Measurements from ENCODE around the gene PRDM2.
A peak's percentile ranks its signal among the peaks of the same experiment; 100 is the strongest.

The PRDM2 gene

DNA sequence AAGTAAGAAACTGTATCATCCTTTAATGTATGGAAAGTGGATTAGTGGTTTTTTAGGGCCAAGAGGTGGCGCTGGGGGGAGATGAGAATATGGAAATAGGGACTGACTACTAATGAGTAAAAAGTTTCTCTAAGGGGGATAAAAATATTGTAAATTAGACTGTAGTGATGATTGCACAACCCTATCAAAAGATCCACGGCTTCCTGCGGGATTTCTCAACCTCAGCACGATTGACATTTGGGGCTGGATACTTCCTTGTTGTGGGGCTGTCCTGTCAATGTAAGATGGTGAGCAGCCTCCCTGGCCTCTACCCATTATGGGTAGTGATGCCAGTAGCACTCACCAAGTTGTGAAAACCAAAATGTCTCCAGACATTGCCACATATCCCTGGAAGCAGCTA, 36.0 kb upstream of the PRDM2 start:
- no peak for TF ChIP-seq CTCF (IDR thresholded peaks at IDR 0.05; ENCODE audit: low read depth, low read length)
- Histone ChIP-seq H3K9me3 (ENCODE audit: severe bottlenecking) (peaks cover 3% of the 10 kb centered on the region), H3K4me3 (ENCODE audit: low read depth, low read length) (no peak overlapping the region), H3K36me3 (no peaks in the 10 kb centered on the region), H3K27ac (no peak overlapping the region), H3K27me3 (ENCODE audit: insufficient read depth, low read depth, severe bottlenecking) (no peaks in the 10 kb centered on the region)
- DNase-seq, result no peak

DNA sequence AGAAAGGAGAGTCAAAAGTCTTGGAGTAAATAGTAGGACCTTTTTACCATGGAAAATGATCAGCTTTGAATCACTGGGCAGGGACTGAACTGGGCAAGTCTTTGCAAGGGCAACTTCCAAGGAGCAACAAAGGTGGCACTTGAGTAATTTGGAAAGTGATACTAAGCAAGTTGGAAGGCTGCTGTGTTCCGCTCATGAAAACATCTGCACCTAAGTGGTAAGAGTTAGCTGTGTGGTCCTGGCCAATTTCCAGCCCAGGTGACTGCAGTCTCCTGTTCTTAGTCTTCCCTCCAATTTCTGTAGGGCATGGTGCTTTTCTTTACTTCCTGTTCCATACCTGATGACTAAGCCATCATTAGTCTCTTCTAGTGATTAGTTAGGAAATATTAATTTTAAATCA, 35.5 kb upstream of the PRDM2 start:
- H3K27ac ChIP-seq, result no peak overlapping the region
- no peak for TF ChIP-seq CTCF (IDR thresholded peaks at IDR 0.05; ENCODE audit: low read depth, low read length)
- no peak for DNase-seq
- peaks cover 3% of the 10 kb centered on the region for H3K9me3 ChIP-seq (ENCODE audit: severe bottlenecking)
- no peak overlapping the region for H3K4me3 ChIP-seq (ENCODE audit: low read depth, low read length)
- no peaks in the 10 kb centered on the region for H3K27me3 ChIP-seq (ENCODE audit: insufficient read depth, low read depth, severe bottlenecking)
- H3K36me3 ChIP-seq, result no peaks in the 10 kb centered on the region

GRCh38 chr1:13666317-13666716, 33.7 kb upstream of the PRDM2 start:
- DNase-seq, result peak; percentile 69
- no peak overlapping the region for H3K4me3 ChIP-seq (ENCODE audit: low read depth, low read length)
- no peaks in the 10 kb centered on the region for H3K36me3 ChIP-seq
- peak overlapping the region; percentile 16 for H3K27ac ChIP-seq
- no peaks in the 10 kb centered on the region for H3K9me3 ChIP-seq (ENCODE audit: severe bottlenecking)
- no peak for TF ChIP-seq CTCF (IDR thresholded peaks at IDR 0.05; ENCODE audit: low read depth, low read length)
- H3K27me3 ChIP-seq (ENCODE audit: insufficient read depth, low read depth, severe bottlenecking), result no peaks in the 10 kb centered on the region

DNA sequence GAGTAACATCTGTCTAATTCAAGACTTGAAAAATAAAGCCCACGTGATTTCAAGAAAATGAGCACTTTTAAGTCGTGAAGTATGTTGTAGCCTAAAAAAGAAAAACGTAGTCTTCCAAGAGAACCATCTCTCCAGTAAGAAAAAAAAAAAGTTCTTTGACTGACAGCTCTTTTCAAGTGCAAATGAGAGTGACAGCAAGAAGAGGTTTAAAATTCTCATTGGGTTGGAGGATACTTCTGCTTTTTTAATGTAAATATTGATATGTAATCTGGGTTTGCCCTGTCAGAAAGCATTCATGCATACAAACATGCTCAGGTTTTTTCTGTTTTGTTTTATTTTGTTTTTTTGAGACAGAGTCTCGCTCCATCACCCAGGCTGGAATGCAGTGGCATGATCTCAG, 32.3 kb upstream of the PRDM2 start:
- H3K27me3 ChIP-seq (ENCODE audit: insufficient read depth, low read depth, severe bottlenecking), result no peaks in the 10 kb centered on the region
- TF ChIP-seq CTCF (IDR thresholded peaks at IDR 0.05; ENCODE audit: low read depth, low read length), result no peak
- no peak overlapping the region for H3K27ac ChIP-seq
- H3K36me3 ChIP-seq, result no peaks in the 10 kb centered on the region
- no peak for DNase-seq
- no peaks in the 10 kb centered on the region for H3K9me3 ChIP-seq (ENCODE audit: severe bottlenecking)
- no peak overlapping the region for H3K4me3 ChIP-seq (ENCODE audit: low read depth, low read length)

DNA sequence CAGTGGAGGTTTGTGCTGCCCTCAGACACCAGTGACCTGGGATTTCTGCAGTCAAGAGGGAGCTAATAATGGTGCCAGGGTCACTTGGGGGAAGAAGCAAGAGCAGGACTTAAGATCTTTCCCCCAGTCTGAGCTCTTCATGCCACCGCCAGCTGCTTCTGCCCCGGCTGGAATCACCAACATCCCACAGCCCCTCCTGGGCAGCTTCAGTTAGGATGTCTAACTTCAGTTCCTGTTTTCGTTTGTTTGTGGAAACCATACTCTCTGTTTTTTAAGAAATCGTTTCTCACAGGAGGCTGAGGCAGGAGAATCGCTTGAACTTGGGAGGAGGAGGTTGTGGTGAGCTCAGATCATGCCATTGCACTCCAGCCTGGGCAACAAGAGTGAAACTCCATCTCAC, 25.6 kb upstream of the PRDM2 start:
- DNase-seq, result no peak
- no peaks in the 10 kb centered on the region for H3K36me3 ChIP-seq
- no peak overlapping the region for H3K27ac ChIP-seq
- H3K4me3 ChIP-seq (ENCODE audit: low read depth, low read length), result no peak overlapping the region
- H3K27me3 ChIP-seq (ENCODE audit: insufficient read depth, low read depth, severe bottlenecking), result no peaks in the 10 kb centered on the region
- H3K9me3 ChIP-seq (ENCODE audit: severe bottlenecking), result no peaks in the 10 kb centered on the region
- no peak for TF ChIP-seq CTCF (IDR thresholded peaks at IDR 0.05; ENCODE audit: low read depth, low read length)

GRCh38 chr1:13675151-13675651, 24.8 kb upstream of the PRDM2 start:
- DNase-seq, result no peak
- TF ChIP-seq CTCF (IDR thresholded peaks at IDR 0.05; ENCODE audit: low read depth, low read length), result no peak
- H3K27ac ChIP-seq, result no peak overlapping the region
- H3K4me3 ChIP-seq (ENCODE audit: low read depth, low read length), result no peak overlapping the region
- no peaks in the 10 kb centered on the region for H3K36me3 ChIP-seq
- no peaks in the 10 kb centered on the region for H3K9me3 ChIP-seq (ENCODE audit: severe bottlenecking)
- no peaks in the 10 kb centered on the region for H3K27me3 ChIP-seq (ENCODE audit: insufficient read depth, low read depth, severe bottlenecking)

All from WERI-Rb-1 (cell line).